Stimulated activated CD4-positive, alpha-beta T cell treated with anti-CD3 and anti-CD28 coated beads, Interleukin-4, amount 100 ng/mL, for 4 hours (primary cell): ENCODE measurements around the gene FBXL5.
A peak's percentile ranks its signal among the peaks of the same experiment; 100 is the strongest.

ENCODE experiments used
- DNase-seq, 2 experiments: peaks; one replicate each; pipeline ENCODE4 v3.0.0-alpha.2; 2020

The FBXL5 gene, protein sequence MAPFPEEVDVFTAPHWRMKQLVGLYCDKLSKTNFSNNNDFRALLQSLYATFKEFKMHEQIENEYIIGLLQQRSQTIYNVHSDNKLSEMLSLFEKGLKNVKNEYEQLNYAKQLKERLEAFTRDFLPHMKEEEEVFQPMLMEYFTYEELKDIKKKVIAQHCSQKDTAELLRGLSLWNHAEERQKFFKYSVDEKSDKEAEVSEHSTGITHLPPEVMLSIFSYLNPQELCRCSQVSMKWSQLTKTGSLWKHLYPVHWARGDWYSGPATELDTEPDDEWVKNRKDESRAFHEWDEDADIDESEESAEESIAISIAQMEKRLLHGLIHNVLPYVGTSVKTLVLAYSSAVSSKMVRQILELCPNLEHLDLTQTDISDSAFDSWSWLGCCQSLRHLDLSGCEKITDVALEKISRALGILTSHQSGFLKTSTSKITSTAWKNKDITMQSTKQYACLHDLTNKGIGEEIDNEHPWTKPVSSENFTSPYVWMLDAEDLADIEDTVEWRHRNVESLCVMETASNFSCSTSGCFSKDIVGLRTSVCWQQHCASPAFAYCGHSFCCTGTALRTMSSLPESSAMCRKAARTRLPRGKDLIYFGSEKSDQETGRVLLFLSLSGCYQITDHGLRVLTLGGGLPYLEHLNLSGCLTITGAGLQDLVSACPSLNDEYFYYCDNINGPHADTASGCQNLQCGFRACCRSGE

DNA sequence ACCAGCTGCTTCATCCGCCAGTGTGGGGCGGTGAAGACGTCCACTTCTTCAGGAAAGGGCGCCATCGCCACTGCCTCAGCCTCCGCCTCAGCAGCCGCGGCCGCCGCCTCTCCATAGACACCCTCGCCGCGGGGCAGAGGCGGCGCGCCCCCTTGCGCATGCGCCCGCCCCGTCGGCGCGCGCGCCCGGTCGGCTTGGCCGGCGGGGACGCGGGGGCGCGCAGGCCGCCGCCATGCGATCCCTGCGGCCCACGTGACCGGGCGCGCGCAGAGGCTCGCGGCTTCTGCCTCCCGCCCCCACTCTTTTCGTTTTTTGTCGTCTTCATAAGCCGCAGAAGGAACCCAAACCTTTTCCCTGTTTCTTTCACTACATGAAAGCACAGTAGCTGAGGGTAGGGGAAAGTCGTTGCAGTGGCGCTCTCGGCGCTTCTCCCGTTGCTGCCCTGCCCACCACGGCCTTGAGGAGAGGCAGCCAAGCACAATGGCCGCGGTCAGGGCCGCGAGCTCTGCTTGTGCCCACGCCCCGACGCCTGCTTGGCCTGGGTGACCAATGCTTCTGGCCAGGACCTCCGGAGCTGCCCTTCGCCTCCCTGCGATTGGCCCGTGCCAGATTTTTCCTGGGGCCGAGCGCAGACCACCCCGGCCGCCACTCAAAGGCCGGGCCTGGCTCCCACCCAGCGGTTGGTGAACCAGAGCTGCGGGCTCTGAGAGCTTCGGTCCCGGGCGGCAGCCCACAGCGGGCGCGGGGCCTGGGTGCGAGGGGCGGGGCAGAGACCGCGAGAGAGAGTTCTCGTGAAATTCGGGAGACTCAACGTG is at the start of gene FBXL5:
TSS of gene FBXL5 (minus strand) at position 135 of the 815 bp plus-strand sequence. CDS start at position 65, 70 bp downstream.
- peak; percentile 80 to 82 for DNase-seq

DNA sequence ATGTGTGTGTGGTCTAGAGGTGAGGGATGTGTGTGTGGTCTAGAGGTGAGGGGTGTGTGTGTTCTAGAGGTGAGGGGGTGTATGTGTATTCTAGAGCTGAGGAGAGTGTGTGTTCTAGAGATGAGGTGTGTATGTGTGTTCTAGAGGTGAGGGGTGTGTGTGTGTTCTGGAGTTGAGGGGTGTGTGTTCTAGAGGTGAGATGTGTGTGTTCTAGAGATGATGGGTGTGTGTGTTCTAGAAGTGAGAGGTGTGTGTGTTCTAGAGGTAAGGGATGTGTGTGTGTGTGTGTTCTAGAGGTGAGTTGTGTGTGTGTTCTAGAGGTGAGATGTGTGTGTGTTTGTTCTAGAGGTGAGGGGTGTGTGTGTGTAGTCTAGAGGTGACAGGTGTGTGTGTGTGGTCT is 49.0 kb upstream of the FBXL5 start:
- no peak for DNase-seq

DNA sequence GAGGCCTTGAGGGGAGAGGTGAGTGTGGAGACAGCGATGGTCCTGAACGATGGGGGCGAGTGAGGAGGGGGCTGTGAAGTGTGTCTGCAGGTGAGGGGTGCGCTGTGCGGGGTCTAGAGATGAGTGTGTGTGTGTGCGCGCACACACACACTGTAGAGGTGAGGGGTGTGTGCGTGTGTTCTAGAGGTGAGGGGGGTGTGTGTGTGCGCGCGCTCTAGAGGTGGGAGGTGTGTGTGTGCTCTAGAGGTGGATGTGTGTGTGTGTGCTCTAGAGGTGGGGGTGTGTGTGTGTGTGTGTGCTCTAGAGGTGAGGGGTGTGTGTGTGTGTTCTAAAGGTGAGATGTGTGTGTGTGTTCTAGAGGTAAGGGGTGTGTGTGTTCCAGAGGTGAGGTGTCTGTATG is 48.3 kb upstream of the FBXL5 start:
- no peak for DNase-seq

DNA sequence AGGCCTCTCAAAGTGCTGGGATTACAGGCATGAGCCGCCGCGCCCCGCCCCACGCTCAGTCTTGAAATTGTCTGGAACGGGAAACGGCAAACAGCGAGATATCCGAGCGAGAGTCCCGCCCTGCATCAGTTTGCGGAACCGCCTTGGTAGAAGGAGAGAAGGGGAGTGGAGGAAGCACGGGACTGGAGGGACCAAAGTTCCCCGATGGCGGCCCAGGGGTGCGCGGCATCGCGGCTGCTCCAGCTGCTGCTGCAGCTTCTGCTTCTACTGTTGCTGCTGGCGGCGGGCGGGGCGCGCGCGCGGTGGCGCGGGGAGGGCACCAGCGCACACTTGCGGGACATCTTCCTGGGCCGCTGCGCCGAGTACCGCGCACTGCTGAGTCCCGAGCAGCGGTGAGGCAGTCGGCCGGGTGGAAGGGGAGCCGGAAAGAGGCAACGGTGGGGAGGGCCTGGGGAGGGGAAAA is 47.8 kb upstream of the FBXL5 start, which contains the start of gene BST1:
TSS of gene BST1 (plus strand) at position 125 of the 463 bp plus-strand sequence. CDS start at position 205, 80 bp downstream.
- DNase-seq = peak; percentile 27 to 38

DNA sequence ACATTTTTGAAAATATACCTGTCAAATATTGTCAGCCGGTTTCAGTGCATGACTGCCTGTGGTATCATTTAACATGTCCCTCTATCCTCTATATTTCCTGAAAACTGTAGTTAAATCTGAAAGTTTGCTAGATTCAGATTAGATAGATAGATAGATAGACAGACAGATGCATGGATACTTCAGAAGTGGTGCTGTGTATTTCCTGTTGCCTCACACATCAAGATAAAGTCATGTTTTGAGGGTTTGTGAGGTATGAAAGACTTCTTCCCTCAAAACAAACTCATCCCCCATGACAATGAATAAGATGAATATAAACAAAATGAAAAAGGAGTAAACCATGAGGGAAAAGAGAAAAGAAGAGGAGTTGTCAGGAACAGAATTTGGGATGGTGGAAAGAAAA is 41.7 kb upstream of the FBXL5 start:
- DNase-seq = no peak

DNA sequence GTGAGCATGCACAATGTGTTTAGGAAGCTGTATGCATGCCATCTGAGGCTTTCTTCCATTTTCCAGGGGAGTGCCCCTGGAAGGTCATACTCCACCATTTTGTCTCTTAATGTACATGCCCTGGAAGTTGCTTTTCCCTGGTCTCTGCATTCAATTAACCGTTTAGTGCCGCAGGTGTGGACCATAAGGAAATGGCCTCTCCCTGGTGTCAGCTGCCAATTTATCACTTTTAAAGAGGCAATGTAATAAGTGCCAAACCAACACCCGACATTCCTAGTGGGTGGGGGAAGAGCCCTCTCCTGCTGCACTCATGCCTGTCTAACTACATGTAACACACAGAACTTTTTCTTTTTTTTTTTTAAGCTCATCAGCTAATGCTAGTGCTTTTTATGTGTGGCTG is 40.6 kb upstream of the FBXL5 start:
- DNase-seq = no peak

DNA sequence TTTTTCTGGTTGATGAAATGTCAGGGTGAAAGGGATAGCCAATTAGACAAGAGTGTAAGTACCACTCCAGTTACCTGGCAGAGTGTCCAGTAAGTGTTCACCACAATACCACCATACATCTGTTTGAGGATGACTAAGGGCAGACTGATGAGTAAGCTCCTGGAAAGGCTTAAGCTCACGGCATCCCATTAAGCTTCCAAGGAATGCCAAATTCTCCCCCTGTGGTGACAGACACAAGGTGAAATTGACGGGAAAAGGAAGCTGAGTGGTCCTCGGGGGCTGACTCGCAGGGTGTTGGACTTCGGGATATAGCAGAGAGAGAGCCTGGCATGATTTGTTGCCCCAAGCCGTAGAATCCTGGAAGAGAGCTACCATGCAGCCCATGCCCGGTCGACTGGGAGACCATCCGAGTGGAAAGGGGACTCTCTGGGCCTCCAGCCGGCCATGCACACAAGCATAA is 40.1 kb upstream of the FBXL5 start:
- no peak for DNase-seq

DNA sequence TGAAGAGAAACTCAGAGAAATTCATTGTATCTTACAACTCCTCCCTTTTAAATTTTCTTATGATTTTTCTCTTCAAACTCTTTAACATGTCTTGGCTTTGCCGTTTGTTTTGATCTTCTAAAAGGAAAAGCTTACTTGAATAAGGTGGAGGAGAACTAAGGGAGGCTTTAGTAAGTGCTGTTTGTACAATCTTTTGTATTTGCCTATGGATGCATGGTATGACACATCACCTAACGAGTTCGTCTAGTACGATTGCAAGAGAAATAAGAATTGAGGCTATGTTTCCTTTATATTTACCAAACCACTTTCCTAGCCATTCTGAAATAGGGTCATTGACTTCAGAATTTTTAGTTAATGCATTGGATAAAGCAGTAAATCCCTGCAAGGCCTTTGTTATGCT is 39.3 kb upstream of the FBXL5 start:
- DNase-seq = no peak

DNA sequence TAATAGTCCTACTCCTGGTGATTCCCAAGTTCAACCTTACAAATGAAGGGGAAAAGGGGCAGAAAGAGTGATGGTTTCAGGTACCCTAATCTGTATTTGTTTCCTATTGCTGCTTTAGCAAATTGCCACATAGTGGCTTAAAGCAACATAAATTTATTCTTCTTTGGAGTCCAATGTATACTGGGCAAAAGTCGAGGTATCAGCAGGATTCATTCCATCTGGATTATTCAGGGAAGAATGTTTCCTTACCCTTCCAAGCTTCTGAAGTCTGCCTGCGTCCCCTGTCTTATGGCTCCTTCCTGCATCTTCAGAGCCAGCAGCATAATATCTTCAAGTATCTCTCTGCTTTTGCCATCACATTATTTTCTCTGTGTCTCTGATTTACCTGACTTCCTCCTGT is 37.4 kb upstream of the FBXL5 start:
- DNase-seq = no peak

DNA sequence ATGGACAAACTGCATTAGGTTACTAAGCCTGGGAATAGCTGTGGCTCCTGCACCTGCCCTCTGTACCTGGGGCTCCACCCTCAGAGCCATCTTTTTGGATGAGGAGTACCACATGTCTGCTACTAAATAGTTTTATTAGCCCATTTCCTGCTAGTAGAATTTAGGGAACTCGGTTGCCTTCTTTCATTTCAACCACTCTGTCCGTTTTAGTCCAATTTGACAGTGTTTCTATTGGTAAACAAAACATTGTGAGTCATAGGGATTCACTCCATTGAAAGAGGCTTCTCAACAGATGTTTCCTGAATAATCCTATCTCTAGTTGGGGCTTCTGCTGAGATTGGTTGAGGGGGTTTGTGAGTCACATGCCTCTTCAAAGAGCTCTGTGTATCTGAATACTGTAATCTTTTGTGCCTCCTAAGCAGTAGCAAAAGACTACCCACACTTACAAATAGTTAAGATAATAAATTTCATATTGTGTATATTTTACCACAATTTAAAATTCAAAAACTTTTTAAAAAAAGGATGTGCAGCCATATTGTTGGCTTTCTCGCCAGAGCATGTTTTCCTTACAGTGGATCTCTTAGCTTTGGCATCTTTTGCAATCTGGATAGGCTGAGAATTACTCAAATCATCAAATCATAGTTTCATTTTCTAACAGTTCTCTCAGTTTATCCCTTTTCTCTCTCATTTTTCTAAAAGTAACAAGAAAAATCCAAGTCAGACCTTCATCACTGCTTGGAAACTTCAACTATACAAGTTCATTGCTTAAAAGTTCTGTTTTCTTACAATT is 36.4 kb upstream of the FBXL5 start:
- DNase-seq = no peak

DNA sequence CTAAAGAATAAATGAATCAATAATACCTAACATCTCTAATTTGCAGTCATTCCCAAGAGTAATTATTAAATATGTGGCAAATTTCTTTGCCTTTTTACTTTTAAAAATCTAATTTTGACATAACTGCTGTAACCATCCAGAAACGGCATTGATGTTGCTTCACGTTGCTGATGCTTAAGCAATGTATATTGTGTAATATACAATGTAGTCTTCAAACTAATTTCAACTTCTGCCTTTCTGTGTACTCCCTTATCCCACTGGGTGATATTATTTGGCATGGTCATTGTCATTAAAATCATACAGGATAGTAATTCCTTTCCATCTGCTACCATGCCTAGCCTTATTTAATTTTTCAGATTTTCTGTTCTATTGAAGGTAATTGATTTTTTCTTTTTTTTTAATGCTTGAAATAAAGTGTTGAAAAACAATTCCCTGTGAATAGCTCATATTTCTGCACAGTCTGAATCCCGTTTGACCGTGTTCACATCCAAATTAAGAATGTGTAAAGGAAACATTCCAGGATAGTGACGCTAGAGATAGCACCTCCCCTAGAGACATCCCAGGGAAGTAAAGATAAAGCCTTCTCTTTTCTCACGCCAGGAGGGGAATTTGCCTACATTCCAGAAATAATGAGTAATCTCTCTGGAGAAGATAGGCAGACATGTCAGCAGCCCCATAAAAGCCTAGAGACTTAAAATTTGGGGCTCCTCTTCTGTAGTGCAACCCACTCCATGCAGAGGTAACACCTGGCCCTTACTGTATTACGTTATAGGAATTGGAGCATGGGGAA is 35.1 kb upstream of the FBXL5 start:
- DNase-seq = no peak

DNA sequence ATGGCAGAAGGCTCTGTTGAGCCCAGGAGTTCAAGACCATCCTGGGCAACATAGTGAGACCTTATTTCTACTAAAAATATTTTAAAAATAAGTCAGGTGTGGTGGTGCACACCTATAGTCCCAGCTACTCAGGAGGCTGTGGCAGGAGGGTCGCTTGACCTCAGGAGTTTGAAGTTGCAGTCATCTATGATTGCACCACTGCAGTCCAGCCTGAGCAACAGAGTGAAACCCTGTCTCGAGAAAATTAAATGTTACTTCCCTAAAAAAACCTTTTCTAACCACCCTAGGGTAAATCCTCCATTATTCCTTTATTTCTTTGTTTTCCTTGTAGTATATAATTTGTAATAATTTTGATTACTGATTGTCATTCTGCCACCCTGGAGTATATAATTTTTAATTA is 34.4 kb upstream of the FBXL5 start:
- no peak for DNase-seq

DNA sequence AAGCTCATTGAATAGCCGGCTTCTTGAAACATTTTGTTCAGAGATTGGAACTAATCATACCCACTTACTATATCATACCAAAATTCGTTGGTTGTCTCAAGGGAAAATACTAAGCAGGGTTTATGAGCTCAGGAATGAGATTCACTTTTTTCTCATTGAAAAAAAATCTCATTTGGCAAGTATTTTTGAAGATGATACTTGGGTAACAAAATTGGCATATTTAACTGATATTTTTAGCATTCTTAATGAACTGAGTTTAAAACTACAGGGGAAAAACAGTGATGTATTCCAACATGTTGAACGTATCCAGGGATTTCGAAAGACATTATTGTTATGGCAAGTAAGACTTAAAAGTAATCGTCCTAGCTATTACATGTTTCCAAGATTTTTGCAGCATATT is 32.9 kb upstream of the FBXL5 start:
- no peak for DNase-seq

DNA sequence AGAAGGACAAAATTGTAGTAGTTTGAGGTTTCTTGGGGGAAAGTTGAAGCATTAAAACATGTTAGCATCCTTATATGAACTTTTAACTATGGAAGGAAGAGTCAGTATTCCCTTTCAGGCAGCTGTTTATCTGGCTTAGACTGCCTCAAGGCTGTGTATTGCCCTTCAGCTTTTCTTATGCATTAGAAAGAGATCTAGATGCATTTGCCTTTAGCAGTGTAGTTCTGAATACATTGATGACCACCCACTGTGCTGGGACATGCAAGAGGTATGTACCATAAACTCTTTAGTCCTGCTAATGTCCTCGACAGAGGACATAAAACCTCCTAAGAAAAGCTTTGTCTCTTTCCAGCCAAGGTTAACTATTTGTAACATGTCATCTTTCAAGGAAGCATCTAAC is 29.3 kb upstream of the FBXL5 start:
- DNase-seq = no peak

DNA sequence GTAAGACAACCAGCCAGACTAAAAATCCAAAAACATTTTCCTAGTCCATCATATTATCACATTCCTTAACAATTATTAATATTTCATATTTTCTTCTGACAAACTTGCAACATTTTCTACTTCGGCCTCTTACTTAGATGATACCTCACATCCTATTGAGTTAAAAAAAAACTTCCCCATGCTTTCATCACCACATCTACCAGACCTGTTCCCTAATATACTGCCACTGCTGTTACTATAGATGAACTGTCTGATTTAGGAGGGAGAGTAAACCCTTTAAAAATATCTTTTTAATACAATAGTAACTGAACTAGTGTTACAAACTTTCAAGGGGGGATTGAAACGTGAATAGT is 28.0 kb upstream of the FBXL5 start:
- no peak for DNase-seq

DNA sequence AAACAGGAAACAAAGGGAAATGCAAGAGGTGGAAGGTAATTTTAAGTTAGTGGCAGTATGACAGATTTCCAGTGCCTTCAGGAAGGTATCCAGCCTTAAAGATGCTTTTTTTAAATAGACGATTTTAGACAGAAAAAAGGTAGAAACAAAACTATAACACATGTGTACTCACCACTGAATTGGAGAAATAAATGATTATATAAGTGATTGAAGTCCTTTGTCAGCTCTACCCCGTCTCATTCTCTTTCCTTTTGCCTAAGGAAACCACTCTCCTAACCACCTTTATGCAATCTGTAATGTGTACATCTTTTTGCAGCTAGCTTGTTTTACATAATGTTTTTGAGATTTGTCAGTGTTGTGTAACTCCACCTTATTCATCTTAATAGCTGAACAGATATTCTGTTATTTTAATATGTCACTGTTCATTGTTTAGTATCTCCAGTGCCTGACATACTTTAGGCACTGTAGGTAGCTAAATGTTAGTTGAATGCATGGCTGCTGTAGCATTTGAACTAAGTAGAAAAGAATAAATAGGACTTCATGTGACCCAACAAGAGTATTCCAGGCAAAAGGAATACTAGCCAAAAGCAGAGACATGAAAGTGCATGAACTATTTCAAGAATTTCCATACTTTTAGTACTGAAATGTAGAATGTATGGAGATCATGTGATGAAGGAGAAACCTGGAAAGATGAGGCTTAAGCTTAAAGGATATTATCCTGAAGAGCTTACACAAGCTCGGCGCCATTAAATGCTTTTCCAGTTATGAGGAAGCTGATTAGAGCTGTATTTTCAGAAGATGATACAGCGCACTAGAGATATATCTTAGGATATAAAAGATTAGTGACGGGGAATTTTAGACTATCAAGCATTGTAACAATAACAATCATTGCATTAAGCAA is 27.3 kb upstream of the FBXL5 start:
- no peak for DNase-seq

DNA sequence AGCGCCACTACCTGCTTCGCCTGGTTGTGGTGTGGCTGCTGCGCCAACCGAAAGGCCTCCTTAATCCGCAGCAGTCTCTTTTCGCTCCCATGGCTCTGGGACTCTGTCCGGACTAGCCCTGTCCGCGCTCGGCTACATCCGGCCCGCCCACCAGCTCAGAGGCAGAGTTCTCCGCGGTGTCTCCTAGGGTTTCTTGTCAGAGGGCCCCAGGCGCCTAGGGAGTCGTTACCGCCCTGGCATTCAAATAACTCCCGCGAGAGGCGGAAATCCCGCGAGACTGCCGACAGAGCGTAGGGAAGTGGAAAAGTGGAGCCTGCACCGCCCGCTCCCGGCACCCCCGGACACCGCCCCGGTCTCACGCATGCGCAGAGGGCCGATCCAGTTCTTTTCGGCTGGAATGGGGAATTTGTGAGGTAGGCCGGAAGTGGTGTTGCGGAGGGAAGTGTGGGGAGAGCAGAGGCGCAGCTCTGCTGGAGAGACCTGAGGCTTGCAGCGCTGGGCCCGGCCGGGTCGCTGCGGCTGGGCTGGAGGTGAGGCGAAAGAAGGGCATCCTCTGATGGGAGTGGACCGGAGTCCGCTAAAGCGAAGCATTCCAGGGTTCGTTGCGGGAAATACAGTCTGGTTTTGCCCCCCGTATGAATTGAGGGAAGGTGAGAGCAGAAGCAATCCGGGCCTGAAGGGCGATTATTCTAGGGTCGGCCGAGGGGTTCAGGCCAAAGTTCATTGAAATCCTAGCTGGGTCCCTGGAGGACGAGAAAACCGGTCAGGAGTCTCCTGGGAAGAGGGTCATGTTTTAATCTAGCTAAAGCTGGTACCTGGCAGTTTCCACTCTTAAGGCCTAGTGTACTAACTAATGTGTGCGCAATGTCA is 26.4 kb upstream of the FBXL5 start, which contains the start of gene FAM200B:
TSS of gene FAM200B (plus strand) at position 456 of the 870 bp plus-strand sequence. CDS start 5,151 bp downstream, outside the sequence.
- peak; percentile 94 to 99 for DNase-seq

DNA sequence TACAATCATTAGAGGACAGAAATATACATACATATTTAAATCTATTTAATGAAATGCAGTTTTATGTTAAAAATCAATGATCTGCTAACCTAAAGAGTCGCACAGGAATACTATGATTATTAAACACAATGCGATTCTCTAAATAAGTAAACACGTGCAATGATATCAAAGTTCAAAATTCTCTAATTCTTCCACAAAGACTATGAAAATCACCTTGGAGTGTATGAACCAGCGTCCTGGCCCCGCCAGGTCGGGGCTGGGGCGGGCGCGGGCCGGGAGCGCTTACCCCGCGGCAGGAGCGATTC is 25.9 kb upstream of the FBXL5 start:
- no peak for DNase-seq

DNA sequence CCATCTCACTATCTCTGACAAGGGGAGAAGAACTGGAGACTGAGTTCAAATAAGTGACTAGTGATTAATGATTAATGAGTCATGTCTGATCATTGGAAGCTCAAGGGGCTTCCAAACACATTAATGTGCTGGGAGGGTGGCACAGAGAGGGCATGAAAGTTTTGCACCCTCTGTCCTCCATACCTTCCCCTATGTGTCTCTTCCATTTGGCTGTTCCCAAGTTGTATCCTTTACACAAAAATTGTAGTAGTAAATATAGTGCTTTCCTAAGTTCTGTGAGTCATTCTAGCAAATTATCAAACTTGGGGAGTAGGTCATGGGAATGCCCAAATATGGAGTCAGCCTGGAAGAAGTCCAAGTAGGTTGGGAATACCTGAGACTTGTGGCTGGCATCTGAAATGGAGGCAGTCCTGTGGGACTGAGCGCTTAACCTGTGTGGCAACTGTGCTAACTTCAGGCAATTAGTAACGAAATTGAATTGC is 22.4 kb upstream of the FBXL5 start:
- DNase-seq = no peak
